ENCODE measurements around the gene ESRRA. TPM values are rescaled to one million over a fixed set of nuclear protein-coding genes. Genes with fewer than 3 reads are reported as not detected.

ESRRA gene
- total and polyA plus RNA-seq, 2 of the 8 experiments (the other 6 are each of a cell fraction or from before 2014, with no cell fraction given), result 18.2 to 37.0 TPM

DNA sequence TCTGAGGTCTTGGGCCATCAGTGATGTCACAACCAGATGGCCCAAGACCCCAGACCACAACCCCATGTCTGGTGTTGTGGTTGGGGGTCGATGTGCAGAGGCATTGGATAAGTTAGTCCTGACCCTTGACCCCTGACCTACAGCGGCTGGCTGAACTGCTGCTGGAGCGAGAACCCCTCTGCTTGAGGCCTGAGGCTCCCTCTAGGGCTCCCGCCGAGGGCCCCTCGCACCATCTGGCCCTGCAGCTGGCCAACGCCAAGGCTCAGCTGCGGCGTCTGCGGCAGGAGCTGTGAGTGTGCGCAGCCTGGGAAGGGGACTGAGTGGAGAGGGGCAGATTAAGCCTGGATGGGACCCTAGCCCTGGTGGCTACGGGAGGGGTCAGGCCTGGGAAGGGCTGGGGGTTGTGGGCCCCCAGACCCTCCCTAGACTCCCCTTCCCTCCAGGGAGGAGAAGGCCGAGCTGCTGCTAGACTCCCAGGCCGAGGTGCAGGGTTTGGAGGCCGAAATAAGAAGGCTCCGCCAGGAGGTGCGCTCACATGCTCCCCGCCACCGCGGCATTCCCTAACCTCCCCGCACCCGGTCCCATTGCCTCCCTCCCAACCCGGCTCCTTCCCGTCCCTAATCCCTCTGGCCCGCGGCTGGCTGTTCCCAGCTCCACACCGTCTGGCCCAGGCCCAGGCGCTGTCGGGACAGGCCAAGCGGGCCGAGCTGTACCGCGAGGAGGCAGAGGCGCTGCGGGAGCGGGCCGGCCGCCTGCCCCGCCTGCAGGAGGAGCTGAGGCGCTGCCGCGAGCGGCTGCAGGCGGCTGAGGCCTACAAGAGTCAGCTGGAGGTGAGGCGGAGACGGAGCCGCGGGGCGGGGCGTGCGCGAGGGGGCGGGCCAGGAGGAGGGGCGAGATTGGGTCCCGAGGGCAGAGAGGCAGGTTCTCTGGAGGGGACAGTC is 36.8 kb downstream of the ESRRA start (continued):
- TF ChIP-seq CBX8 (IDR thresholded peaks at IDR 0.05; ENCODE audit: borderline replicate concordance, low read depth, low read length) (no peak), ASH2L (IDR thresholded peaks at IDR 0.05; ENCODE audit: low read length) (peak; percentile 28), EGR1 (IDR thresholded peaks at IDR 0.05; ENCODE audit: borderline replicate concordance, low read depth, low read length) (no peak), RXRA (IDR thresholded peaks at IDR 0.05; ENCODE audit: insufficient read depth, low read depth, low read length) (no peak), BRCA1 (IDR thresholded peaks at IDR 0.05; ENCODE audit: low read depth, low read length) (no peak), NRF1 (IDR thresholded peaks at IDR 0.05; ENCODE audit: low read depth, low read length) (no peak), KDM1A (IDR thresholded peaks at IDR 0.05; ENCODE audit: borderline replicate concordance, low read length) (no peak), CEBPB (IDR thresholded peaks at IDR 0.05; ENCODE audit: low read depth, low read length) (no peak), SP4 (IDR thresholded peaks at IDR 0.05; ENCODE audit: low read length) (0 out of 2 replicates have a peak, but pooled peaks have one; percentile 79), SAP30 (IDR thresholded peaks at IDR 0.05; ENCODE audit: insufficient read depth, insufficient replicate concordance, low read length) (no peak), TBP (IDR thresholded peaks at IDR 0.05; ENCODE audit: low read depth, low read length) (peak; percentile 43; the same call in 1 of the 2 replicates), CHD1 (IDR thresholded peaks at IDR 0.05; ENCODE audit: low read depth, low read length) (no peak), JUND (IDR thresholded peaks at IDR 0.05; ENCODE audit: low read length) (no peak)
- TF ChIP-seq, protein P1, sequence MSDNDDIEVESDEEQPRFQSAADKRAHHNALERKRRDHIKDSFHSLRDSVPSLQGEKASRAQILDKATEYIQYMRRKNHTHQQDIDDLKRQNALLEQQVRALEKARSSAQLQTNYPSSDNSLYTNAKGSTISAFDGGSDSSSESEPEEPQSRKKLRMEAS (IDR thresholded peaks at IDR 0.05), result peak; percentile 61
- TF ChIP-seq, protein P2, sequence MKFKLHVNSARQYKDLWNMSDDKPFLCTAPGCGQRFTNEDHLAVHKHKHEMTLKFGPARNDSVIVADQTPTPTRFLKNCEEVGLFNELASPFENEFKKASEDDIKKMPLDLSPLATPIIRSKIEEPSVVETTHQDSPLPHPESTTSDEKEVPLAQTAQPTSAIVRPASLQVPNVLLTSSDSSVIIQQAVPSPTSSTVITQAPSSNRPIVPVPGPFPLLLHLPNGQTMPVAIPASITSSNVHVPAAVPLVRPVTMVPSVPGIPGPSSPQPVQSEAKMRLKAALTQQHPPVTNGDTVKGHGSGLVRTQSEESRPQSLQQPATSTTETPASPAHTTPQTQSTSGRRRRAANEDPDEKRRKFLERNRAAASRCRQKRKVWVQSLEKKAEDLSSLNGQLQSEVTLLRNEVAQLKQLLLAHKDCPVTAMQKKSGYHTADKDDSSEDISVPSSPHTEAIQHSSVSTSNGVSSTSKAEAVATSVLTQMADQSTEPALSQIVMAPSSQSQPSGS (IDR thresholded peaks at IDR 0.05; ENCODE audit: low read length), result no peak
